Limb (tissue), 2 donors: ENCODE data around the gene EIF2D.
"Not testable (repeated sequence)": the region's sequence is repeated elsewhere in the genome, so short reads cannot be mapped to it uniquely, and the experiment has no call there.

Experiments used
- DNase-seq, 2 donors: peaks; one replicate each; pipeline ENCODE4 v3.0.0-alpha.2; 2016; ENCODE audit errors: extremely low spot score in 2 of 2

EIF2D gene, protein sequence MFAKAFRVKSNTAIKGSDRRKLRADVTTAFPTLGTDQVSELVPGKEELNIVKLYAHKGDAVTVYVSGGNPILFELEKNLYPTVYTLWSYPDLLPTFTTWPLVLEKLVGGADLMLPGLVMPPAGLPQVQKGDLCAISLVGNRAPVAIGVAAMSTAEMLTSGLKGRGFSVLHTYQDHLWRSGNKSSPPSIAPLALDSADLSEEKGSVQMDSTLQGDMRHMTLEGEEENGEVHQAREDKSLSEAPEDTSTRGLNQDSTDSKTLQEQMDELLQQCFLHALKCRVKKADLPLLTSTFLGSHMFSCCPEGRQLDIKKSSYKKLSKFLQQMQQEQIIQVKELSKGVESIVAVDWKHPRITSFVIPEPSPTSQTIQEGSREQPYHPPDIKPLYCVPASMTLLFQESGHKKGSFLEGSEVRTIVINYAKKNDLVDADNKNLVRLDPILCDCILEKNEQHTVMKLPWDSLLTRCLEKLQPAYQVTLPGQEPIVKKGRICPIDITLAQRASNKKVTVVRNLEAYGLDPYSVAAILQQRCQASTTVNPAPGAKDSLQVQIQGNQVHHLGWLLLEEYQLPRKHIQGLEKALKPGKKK

DNA sequence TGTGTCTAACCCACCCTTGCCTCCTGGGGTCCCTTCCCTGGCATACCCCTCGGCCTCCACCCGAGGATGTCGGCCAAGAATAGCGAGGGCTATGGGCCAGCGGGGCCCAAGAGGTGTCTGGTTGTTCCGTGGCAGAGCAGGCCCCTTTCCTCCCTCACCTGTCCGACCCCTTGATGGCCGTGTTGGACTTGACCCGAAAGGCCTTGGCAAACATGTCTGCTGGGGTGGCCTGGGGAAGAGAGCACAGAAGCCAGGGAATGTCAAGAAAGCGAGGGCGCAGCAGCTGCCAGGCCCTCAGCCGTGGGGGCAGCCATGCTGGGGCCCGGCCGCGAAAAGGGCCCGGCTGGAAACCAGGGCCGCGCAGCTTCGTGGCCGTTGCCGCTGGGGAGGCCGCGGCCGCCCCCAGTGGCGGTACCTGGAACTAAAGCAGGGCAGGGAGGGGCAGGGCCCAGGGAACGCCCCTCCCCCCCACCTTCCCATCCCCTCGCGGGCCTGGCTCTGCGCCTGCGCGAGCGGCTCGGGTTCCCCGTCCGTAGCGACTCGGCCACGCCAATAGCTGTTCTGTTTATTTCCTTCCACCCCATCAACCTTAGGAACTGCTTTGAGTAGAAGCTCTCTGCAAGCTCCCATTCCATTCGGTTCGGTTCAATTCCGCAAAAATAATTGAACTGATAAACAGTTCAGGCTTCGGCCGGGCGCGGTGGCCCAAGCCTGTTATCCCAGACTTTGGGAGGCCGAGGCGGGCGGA lies at the start of gene EIF2D:
EIF2D (minus strand) TSS at position 337 of the 748 bp plus-strand sequence; CDS start at position 214, 123 bp downstream.
- peak; percentile 96 to 99 for DNase-seq

- no peak for DNase-seq
Observed at GRCh38 chr1:206661161-206661820, 49.0 kb upstream of the EIF2D start.

DNA sequence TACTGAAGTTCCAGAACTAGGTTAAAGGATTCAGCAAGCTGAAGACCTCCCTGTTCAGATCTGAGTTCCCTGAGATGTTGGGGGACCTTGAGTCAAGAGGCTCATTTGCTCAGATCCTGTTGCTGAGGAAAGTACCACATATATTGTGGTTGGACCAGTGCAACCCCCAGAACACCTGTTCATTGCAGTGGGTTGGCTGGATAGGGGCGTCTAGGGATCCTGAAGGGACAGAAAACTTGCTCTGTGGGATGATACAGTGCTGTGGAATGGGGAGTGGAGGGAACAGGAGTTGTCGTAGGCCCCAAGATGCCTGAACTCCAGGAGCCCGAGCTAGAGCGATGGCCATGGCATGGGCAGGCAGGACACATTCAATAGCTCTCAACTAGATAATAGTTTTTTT lies 47.9 kb upstream of the EIF2D start:
- DNase-seq: no peak

GRCh38 chr1:206658981-206659273 lies 46.7 kb upstream of the EIF2D start:
- DNase-seq: no peak

DNA sequence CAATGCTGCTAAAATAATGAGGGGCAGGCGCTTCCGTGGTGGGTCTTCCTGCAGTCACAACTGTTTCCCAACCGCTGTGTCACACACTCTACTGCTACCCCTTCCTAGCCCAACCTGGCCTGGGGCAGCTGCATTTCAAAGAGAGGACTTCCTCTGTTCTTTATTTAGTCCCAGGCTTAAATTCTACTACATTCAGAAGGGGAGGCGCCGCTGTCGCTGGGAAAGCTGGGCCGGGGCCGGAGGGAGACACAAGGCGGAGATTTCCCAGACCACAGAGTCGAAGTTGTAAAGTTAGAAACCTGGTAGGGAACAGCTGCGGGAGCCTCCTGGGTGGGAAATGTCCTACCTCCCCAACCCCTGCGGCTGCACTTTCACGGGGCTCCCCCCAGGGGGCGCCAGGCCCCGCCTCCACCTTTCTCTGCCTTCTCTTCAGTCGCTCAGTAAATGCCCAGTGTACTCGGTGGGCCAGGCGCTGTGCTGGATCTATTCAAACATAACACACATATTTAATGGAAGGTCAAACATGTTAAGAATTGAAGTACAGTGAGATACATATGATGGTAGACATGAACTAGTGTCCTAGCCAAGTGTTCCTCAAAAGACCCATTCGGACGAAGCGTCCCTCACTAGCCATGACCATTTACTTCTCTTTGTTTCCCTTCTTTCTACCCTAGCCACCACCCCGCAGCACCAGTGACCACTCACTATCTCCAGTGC lies 46.2 kb upstream of the EIF2D start:
- peak; percentile 53 to 65 for DNase-seq

DNA sequence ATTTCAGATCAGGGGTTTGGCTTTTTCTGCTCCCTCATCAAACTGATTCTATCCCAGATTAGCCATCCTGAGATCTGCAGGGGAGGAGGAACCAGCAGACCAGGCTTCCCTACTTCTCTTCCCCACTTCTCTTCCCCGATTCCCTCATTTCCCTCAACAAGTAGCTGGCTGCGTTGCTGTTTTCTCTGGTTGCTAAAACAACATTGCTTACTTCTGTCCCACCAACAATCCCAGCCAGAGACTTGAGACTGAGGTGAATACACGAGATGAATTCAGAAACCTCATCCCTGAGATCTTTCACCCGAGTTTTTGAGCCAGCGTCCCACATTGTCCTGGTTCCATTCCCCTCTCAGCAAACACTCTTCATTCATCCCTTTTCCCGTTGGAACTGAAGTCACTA lies 45.5 kb upstream of the EIF2D start:
- no peak for DNase-seq

GRCh38 chr1:206656936-206657335 lies 44.7 kb upstream of the EIF2D start:
- DNase-seq: no peak

GRCh38 chr1:206655471-206655882 lies 43.2 kb upstream of the EIF2D start:
- DNase-seq: peak in 1 of 2 donors; percentile 45

- no peak for DNase-seq
Observed at GRCh38 chr1:206654828-206655227, 42.6 kb upstream of the EIF2D start.

GRCh38 chr1:206653715-206654459 lies 41.6 kb upstream of the EIF2D start:
- no peak for DNase-seq

GRCh38 chr1:206651958-206652890 lies 40.0 kb upstream of the EIF2D start:
- DNase-seq: no peak

DNA sequence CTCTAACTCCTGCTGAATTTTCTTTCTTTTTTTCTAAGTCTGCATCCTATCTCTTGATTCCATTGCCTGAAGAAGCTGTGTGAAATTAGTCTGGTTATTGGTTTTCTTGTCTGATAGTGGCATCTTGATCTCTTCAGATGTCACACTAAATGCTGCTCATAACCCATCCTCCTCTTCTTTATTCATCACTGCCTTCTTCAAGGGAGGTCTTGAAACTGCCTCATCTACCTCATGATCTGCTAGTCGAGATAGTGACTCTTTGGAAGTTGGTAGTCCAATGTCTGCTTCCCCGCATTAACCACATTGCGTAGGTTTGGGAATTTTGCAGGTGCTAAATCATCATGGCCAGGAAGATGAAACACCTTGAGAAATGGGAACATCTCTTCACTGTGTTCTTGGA lies 38.7 kb upstream of the EIF2D start:
- no peak for DNase-seq

DNA sequence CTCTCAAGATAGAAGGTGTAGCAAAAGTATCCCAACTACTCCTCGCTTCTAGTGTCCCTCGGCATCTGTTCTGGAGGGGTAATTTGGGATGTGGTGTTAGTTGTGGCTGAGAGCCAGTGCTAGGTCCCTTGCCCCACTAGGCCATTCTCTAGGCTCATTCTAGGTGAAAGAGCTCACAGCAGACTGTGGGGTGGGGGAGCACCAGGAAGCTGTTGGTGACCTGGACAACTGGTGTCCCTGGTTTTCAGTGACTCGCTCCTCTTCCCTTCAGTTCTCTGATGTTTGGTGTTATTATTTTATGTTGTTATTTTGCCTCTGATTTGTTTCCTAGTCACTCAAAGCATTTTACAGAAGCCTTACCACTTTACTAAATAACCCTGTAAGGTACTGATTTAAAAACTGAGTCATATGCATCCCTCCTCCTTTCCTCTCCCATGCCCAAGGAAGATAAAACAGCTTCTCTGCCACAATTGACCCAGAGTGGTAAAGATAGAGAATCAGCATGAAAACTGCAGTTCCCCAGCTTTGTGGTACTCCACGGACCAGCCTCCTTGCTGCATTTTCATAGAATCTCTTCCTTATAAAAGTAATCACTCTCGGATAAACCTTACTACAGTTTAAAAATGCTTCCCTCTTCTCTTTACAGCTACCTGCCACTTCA lies 37.1 kb upstream of the EIF2D start:
- DNase-seq: no peak

- DNase-seq: no peak
Observed at GRCh38 chr1:206647224-206647623, 35.0 kb upstream of the EIF2D start.

DNA sequence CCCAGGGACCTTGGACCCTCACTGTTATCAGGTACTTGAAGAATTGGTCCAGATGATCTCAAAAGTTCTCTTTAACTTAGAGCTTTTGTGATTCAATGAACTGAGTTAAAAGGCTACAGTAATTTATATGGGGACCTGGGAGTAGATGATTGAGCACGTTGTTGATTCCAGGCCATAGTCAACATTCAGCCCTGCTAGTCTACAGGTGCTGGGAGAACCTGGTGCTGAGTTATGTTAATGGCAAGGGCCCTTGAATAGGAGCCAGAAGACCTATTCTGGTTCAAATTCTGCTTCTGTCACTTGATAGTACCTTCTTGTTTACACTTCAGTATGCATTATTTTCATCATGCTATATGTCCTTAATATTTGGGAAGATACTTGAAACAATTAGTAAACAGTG lies 34.2 kb upstream of the EIF2D start:
- DNase-seq: no peak

DNA sequence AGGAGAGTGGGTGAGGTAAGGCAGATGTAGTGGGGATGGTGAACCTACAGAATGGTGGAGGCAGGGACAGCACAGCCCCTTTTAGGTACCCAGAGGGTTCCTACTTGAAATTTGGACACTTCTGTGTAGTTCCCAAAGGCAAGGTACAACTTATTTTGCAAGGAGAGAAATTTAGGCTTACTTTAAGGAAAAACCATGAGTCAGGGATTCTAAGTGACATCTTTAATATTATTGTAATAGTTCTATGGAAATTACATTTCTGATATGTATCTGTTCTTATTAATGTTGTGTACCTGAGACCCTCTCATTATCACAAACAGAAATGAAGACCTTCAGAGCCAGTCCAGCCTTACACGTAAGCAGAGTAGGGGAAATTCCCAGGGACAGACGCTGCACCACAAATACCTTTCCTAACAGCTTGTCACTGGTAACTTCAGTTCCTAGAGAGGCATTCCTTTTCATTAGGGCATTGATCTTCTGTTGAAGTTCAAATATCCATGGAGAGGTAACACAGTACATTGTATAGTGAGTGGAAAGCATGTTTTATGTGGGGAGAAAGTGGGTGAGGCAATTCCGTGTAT lies 30.9 kb upstream of the EIF2D start:
- DNase-seq: no peak

- DNase-seq: not testable (repeated sequence)
Observed at GRCh38 chr1:206642074-206642473, 29.8 kb upstream of the EIF2D start.

GRCh38 chr1:206637605-206638004 lies 25.3 kb upstream of the EIF2D start:
- DNase-seq: no peak

- no peak for DNase-seq
Observed at GRCh38 chr1:206636671-206637070, 24.4 kb upstream of the EIF2D start.
